Measurements from ENCODE around the gene ABCC8. TPM values are rescaled to one million over a fixed set of nuclear protein-coding genes. Genes with fewer than 3 reads are reported as not detected.

Gene ABCC8
- total and polyA plus RNA-seq, 2 experiments from 2014 or later, result 2.0 to 3.4 TPM

GRCh38 chr11:17443926-17444690 lies 32.5 kb downstream of the ABCC8 start:
- H3K4me2 ChIP-seq, result no peak overlapping the region

More at GRCh38 chr11:17443926-17444690, 32.5 kb downstream of the ABCC8 start:
- peaks cover 19% of the 10 kb centered on the region for H3K27me3 ChIP-seq (ENCODE audit: insufficient read depth)
- TF ChIP-seq POLR2AphosphoS5 (IDR thresholded peaks at IDR 0.05; ENCODE audit: low read depth) (no peak), JUNB (IDR thresholded peaks at IDR 0.05; ENCODE audit: unreplicated experiment) (no peak), CTCF (conservative IDR thresholded peaks at IDR 0.05; ENCODE audit: low read depth in 2 of 2) (no peak), STAT1 (IDR thresholded peaks at IDR 0.05; ENCODE audit: unreplicated experiment) (no peak), ZNF331 (CRISPR knock-in tag; IDR thresholded peaks at IDR 0.05; ENCODE audit: low read depth) (no peak), ZNF114 (CRISPR knock-in tag; IDR thresholded peaks at IDR 0.05) (no peak), REST (IDR thresholded peaks at IDR 0.05; ENCODE audit: unreplicated experiment) (no peak), ZNF462 (CRISPR knock-in tag; IDR thresholded peaks at IDR 0.05) (no peak), EZH2 (IDR thresholded peaks at IDR 0.05; ENCODE audit: low read depth, unreplicated experiment) (no peak), EZH2phosphoT487 (IDR thresholded peaks at IDR 0.05; ENCODE audit: unreplicated experiment) (no peak), ETS1 (IDR thresholded peaks at IDR 0.05) (no peak), CREB1 (CRISPR knock-in tag; IDR thresholded peaks at IDR 0.05; ENCODE audit: low read depth) (no peak), NANOG (IDR thresholded peaks at IDR 0.05; ENCODE audit: borderline replicate concordance) (no peak)
- H4K20me1 ChIP-seq (replicated peaks; ENCODE audit: insufficient read depth), result no peaks in the 10 kb centered on the region
- ATAC-seq (no peak), DNase-seq (ENCODE audit: low spot score) (no peak)
- H3K9me2 ChIP-seq (ENCODE audit: insufficient read depth), result no peaks in the 10 kb centered on the region
- H3K4me3 Mint-ChIP-seq, result no peak overlapping the region
- H3K4me3 ChIP-seq, result no peak overlapping the region
- H3K27ac ChIP-seq (ENCODE audit: low read depth), result no peak overlapping the region
- no peaks in the 10 kb centered on the region; the same call in 2 of the 3 replicates for H3K9me3 Mint-ChIP-seq
- H3K79me2 ChIP-seq (replicated peaks; ENCODE audit: insufficient read depth), result no peaks in the 10 kb centered on the region
- H2AFZ ChIP-seq, result no peak overlapping the region
- peaks cover 4% of the 10 kb centered on the region; the same call in 1 of the 3 replicates for H3K36me3 Mint-ChIP-seq (ENCODE audit: low read depth)
- H3K27ac Mint-ChIP-seq, result no peak overlapping the region
- H3K4me1 Mint-ChIP-seq, result peaks cover 13% of the 10 kb centered on the region
- H3K4me1 ChIP-seq (ENCODE audit: insufficient read depth), result peaks cover 6% of the 10 kb centered on the region
- peaks cover 22% of the 10 kb centered on the region for H3K27me3 Mint-ChIP-seq (ENCODE audit: insufficient read depth, low read depth, poor library complexity)
- no peaks in the 10 kb centered on the region for H3F3A ChIP-seq (replicated peaks; ENCODE audit: low read depth)
- no peaks in the 10 kb centered on the region for H3K36me3 ChIP-seq (ENCODE audit: insufficient read depth)
